ENCODE data around the gene NFKB1. TPM values are rescaled to one million over a fixed set of nuclear protein-coding genes. Genes with fewer than 3 reads are reported as not detected.

The NFKB1 gene
- total and polyA plus RNA-seq, 2 donors (not counting 1 experiment from before 2014, with no cell fraction given) = 20.9 to 32.5 TPM

DNA sequence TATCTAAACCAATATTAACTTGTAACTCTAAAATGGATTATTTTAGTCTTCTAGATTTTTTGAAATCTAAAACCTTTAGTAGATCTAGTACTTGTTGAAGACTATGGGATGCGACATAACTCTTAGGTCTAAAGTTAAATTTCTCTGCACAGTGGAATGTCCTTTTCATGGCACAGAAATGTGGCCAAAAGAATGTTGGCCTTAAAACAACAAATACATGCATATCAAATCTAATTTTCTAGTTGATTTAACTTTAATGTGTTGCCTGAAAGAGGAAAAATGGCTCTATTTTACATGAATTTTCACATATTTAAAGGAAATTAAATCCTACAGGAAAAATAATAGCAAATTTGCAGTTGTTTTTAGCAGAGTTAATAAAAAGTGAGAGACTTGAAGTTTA lies 30.3 kb downstream of the NFKB1 start:
- H4K20me1 ChIP-seq (ENCODE audit: control insufficient read depth, extremely low read depth, insufficient read depth, low read length) = no peaks in the 10 kb centered on the region
- H3K4me2 ChIP-seq (ENCODE audit: extremely low read depth, insufficient read depth, low read length) = no peak overlapping the region
- H3K36me3 ChIP-seq (ENCODE audit: control insufficient read depth, insufficient read depth, low read length) = no peaks in the 10 kb centered on the region
- no peaks in the 10 kb centered on the region for H3K9me3 ChIP-seq (ENCODE audit: control insufficient read depth, insufficient read depth, low read depth, low read length)
- no peak overlapping the region for H3K4me3 ChIP-seq (replicated peaks in 1 of 4; ENCODE audit: control extremely low read depth in 1 of 4, insufficient read depth in 1 of 4, low read depth in 3 of 4, low read length in 4 of 4)
- no peak overlapping the region for H3K9ac ChIP-seq (ENCODE audit: insufficient read depth, low read length)
- no peaks in the 10 kb centered on the region for H3K27me3 ChIP-seq (ENCODE audit: control insufficient read depth, insufficient read depth, low read length)
- no peaks in the 10 kb centered on the region for H3K4me1 ChIP-seq (ENCODE audit: control insufficient read depth, extremely low read depth, insufficient read depth, low read length)
- no peak overlapping the region for H2AFZ ChIP-seq (ENCODE audit: low read length)
- DNase-seq (ENCODE audit: low read depth in 2 of 2) = peak in 1 of 2 donors; percentile 66
- TF ChIP-seq, protein P1, sequence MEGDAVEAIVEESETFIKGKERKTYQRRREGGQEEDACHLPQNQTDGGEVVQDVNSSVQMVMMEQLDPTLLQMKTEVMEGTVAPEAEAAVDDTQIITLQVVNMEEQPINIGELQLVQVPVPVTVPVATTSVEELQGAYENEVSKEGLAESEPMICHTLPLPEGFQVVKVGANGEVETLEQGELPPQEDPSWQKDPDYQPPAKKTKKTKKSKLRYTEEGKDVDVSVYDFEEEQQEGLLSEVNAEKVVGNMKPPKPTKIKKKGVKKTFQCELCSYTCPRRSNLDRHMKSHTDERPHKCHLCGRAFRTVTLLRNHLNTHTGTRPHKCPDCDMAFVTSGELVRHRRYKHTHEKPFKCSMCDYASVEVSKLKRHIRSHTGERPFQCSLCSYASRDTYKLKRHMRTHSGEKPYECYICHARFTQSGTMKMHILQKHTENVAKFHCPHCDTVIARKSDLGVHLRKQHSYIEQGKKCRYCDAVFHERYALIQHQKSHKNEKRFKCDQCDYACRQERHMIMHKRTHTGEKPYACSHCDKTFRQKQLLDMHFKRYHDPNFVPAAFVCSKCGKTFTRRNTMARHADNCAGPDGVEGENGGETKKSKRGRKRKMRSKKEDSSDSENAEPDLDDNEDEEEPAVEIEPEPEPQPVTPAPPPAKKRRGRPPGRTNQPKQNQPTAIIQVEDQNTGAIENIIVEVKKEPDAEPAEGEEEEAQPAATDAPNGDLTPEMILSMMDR (conservative IDR thresholded peaks at IDR 0.05 in 1 of 2, IDR thresholded peaks at IDR 0.05 in 1 of 2; ENCODE audit: low read depth in 1 of 2, low read length in 2 of 2) = no peak
- no peak for TF ChIP-seq EZH2 (IDR thresholded peaks at IDR 0.05; ENCODE audit: low read length, missing control alignments)
- H3K27ac ChIP-seq (ENCODE audit: insufficient read depth, low read length) = no peak overlapping the region
- H3K79me2 ChIP-seq (ENCODE audit: control insufficient read depth, insufficient read depth, low read length) = no peaks in the 10 kb centered on the region

DNA sequence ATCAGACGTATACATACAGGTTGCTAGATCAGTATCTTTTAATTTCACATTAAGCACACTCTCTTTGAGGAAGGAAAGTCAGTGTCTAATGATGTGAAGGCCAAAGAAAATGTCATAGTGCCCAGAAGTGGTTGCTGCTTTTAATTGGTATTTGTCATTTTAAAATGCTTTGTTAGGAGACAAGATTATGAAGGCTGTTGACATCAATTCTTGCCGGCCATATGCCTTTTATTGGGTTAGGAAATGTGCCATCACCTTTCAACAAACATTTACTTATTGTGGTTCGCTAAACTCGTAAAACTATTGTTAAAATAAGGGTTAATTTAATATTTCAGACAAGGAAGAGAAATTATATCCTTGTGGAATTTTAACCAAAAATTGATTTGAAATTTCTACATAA lies 32.2 kb downstream of the NFKB1 start:
- no peak overlapping the region for H3K9ac ChIP-seq (ENCODE audit: insufficient read depth, low read length)
- no peak overlapping the region for H3K4me2 ChIP-seq (ENCODE audit: extremely low read depth, insufficient read depth, low read length)
- DNase-seq (ENCODE audit: low read depth in 2 of 2) = no peak
- no peaks in the 10 kb centered on the region for H3K36me3 ChIP-seq (ENCODE audit: control insufficient read depth, insufficient read depth, low read length)
- no peaks in the 10 kb centered on the region for H3K4me1 ChIP-seq (ENCODE audit: control insufficient read depth, extremely low read depth, insufficient read depth, low read length)
- no peak for TF ChIP-seq EZH2 (IDR thresholded peaks at IDR 0.05; ENCODE audit: low read length, missing control alignments)
- TF ChIP-seq, protein P1 (conservative IDR thresholded peaks at IDR 0.05 in 1 of 2, IDR thresholded peaks at IDR 0.05 in 1 of 2; ENCODE audit: low read depth in 1 of 2, low read length in 2 of 2) = no peak
- H3K9me3 ChIP-seq (ENCODE audit: control insufficient read depth, insufficient read depth, low read depth, low read length) = no peaks in the 10 kb centered on the region
- no peaks in the 10 kb centered on the region for H3K79me2 ChIP-seq (ENCODE audit: control insufficient read depth, insufficient read depth, low read length)
- no peak overlapping the region for H3K27ac ChIP-seq (ENCODE audit: insufficient read depth, low read length)
- no peaks in the 10 kb centered on the region for H4K20me1 ChIP-seq (ENCODE audit: control insufficient read depth, extremely low read depth, insufficient read depth, low read length)
- H2AFZ ChIP-seq (ENCODE audit: low read length) = no peak overlapping the region
- no peaks in the 10 kb centered on the region for H3K27me3 ChIP-seq (ENCODE audit: control insufficient read depth, insufficient read depth, low read length)
- H3K4me3 ChIP-seq (replicated peaks in 1 of 4; ENCODE audit: control extremely low read depth in 1 of 4, insufficient read depth in 1 of 4, low read depth in 3 of 4, low read length in 4 of 4) = no peak overlapping the region

GRCh38 chr4:102533904-102534303 lies 32.7 kb downstream of the NFKB1 start:
- no peaks in the 10 kb centered on the region for H3K9me3 ChIP-seq (ENCODE audit: control insufficient read depth, insufficient read depth, low read depth, low read length)
- no peaks in the 10 kb centered on the region for H4K20me1 ChIP-seq (ENCODE audit: control insufficient read depth, extremely low read depth, insufficient read depth, low read length)
- H3K27ac ChIP-seq (ENCODE audit: insufficient read depth, low read length) = no peak overlapping the region
- no peak for DNase-seq (ENCODE audit: low read depth in 2 of 2)
- TF ChIP-seq, protein P1 (conservative IDR thresholded peaks at IDR 0.05 in 1 of 2, IDR thresholded peaks at IDR 0.05 in 1 of 2; ENCODE audit: low read depth in 1 of 2, low read length in 2 of 2) = no peak
- TF ChIP-seq EZH2 (IDR thresholded peaks at IDR 0.05; ENCODE audit: low read length, missing control alignments) = no peak
- no peaks in the 10 kb centered on the region for H3K27me3 ChIP-seq (ENCODE audit: control insufficient read depth, insufficient read depth, low read length)
- H2AFZ ChIP-seq (ENCODE audit: low read length) = no peak overlapping the region
- H3K4me2 ChIP-seq (ENCODE audit: extremely low read depth, insufficient read depth, low read length) = no peak overlapping the region
- H3K36me3 ChIP-seq (ENCODE audit: control insufficient read depth, insufficient read depth, low read length) = no peaks in the 10 kb centered on the region
- H3K4me1 ChIP-seq (ENCODE audit: control insufficient read depth, extremely low read depth, insufficient read depth, low read length) = no peaks in the 10 kb centered on the region
- no peak overlapping the region for H3K9ac ChIP-seq (ENCODE audit: insufficient read depth, low read length)
- H3K4me3 ChIP-seq (replicated peaks in 1 of 4; ENCODE audit: control extremely low read depth in 1 of 4, insufficient read depth in 1 of 4, low read depth in 3 of 4, low read length in 4 of 4) = no peak overlapping the region
- no peaks in the 10 kb centered on the region for H3K79me2 ChIP-seq (ENCODE audit: control insufficient read depth, insufficient read depth, low read length)
